Stimulated activated CD8-positive, alpha-beta memory T cell treated with anti-CD3 and anti-CD28 coated beads, Interleukin-4, amount 100 ng/mL, for 48 hours (primary cell): Measurements from ENCODE around the gene ZBTB7A.

Source experiments
- DNase-seq: peaks from one replicate; pipeline ENCODE4 v3.0.0-alpha.2; 2020

Gene ZBTB7A

GRCh38 chr19:4034048-4035017, 32.4 kb downstream of the ZBTB7A start:
- no peak for DNase-seq

GRCh38 chr19:4033028-4033956, 33.4 kb downstream of the ZBTB7A start:
- DNase-seq: no peak

GRCh38 chr19:4032436-4032835, 34.3 kb downstream of the ZBTB7A start:
- DNase-seq: no peak

- DNase-seq: no peak
These were observed 35.3 kb downstream of the ZBTB7A start for GRCh38 chr19:4031420-4031819.

GRCh38 chr19:4030981-4031380, 35.7 kb downstream of the ZBTB7A start:
- DNase-seq: no peak

GRCh38 chr19:4030552-4030951, 36.1 kb downstream of the ZBTB7A start:
- DNase-seq: no peak

- no peak for DNase-seq
These were observed 37.5 kb downstream of the ZBTB7A start for GRCh38 chr19:4029247-4029614.

- DNase-seq: no peak
These were observed 38.1 kb downstream of the ZBTB7A start for GRCh38 chr19:4028334-4029246.

- DNase-seq: no peak
These were observed 39.6 kb downstream of the ZBTB7A start for GRCh38 chr19:4027146-4027545.

GRCh38 chr19:4025317-4025716, 41.4 kb downstream of the ZBTB7A start:
- DNase-seq: no peak

- DNase-seq: no peak
These were observed 42.9 kb downstream of the ZBTB7A start for GRCh38 chr19:4023600-4024398.

- no peak for DNase-seq
These were observed 47.1 kb downstream of the ZBTB7A start for GRCh38 chr19:4019578-4019977.

- DNase-seq: no peak
These were observed 47.8 kb downstream of the ZBTB7A start for GRCh38 chr19:4018775-4019504.

GRCh38 chr19:4018140-4018613, 48.5 kb downstream of the ZBTB7A start:
- DNase-seq: no peak

- DNase-seq: no peak
These were observed 49.6 kb downstream of the ZBTB7A start for GRCh38 chr19:4016903-4017638.

- no peak for DNase-seq
These were observed 50.2 kb downstream of the ZBTB7A start for GRCh38 chr19:4016486-4016885.

GRCh38 chr19:4015705-4016402, 50.8 kb downstream of the ZBTB7A start:
- DNase-seq: no peak

- peak; percentile 70 for DNase-seq
These were observed 51.9 kb downstream of the ZBTB7A start for GRCh38 chr19:4014541-4015491.
